HG03196 (cell line): ENCODE data around the gene CCDC33.
A peak's percentile ranks its signal among the peaks of the same experiment; 100 is the strongest.

Experiments used
- ATAC-seq: cut with Tn5 transposase; IDR thresholded peaks from one replicate; pipeline ENCODE4 v1.9.1; 2021; ENCODE audit not compliant: unreplicated experiment

CCDC33 gene

DNA sequence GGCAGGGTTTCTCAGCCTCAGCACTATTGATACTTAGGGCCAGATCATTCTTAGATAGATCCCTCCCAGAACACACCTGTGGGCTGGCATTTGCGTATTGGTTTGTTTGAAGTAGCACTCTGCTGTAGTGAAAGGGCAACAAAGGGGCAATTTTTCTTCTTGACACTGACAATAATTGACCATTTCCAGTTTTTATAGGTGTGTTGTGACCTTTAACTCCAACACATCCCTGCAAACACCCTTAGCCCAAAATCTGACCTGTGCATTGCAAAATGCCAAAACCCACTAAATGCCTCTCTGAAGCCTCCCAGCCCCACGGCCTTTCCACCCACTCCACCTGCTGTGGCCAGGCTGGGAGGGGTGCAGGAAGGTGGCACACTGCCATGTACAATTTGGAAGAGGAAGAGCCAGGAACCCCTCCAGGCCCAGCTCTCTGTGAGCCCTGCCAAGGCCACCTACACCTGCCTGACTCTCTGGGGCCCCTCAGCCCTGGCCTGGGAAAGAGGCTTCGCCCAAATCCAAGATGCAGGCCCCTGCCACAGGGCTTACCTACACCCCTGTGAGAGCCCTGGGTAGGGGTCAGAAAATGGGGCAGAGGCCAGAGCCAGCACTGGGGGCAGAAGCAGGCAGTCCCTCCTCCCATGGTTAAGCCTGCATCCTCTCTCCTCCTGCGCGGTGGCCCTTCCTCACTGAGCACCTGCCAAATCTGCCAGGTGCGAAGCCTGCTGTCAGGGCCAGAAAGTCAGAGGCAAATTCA, 140.9 kb downstream of the CCDC33 start:
- ATAC-seq, result no peak

DNA sequence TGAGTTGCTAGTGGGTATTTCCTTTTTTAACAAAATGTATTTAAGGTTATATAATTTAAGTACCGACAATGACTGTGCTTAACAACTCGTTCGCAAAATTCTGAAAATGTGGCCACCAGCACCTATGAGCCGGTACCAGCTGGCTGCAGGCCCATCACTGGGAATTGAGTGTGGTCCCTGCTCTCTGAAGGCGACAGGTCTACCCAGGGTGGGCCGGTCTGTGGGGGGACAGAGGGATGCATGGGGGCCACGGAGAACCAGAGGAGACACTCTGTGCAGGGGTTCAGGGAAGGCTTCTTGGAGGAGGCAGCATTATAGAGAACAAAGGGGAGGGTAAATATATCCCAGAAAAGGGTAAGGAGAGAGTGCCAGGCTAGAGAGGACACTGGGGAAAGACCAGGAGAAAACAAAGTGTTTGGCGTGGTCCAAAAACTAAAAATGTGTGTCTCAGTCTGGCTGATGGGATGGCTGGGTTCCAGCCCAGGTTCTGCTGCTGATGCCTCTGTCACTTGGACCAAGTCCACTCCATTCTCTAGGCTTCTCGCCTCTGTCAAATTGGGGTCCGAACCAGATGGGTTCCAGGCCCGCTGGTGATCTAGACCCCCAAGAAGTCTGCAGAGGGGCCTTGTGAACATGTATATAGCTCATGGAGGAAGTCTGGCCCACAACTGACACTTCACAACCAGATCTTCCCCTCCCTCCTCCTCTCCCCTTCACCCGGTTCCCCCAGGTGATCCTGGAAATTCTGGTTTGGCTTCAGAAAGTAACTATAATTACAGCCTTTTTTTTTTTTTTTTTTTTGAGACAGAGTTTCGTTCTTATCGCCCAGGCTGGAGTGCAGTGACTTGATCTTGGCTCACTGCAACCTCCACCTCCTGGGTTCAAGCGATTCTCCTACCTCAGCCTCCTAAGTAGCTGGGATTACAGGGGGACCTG, 142.0 kb downstream of the CCDC33 start:
- no peak for ATAC-seq

DNA sequence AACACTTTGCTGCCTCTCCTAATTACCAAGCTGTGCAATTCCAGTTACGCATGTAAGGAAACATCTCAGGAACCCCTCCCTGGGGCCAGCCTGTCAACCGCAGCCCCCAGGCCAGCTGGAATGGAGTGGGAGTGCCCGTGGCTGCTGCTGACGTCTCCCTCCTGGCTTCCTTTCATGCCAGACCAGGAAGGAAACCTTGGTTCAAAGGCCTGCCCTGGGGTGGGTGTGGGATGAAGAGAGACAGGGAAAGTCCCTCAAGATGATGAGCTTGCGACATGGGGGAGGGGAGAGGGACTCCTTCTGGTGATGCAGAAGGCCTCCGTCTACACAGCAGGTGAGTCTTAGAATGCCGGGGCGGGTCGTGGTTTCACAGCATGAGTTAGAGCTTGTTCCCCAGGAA, 142.7 kb downstream of the CCDC33 start:
- ATAC-seq, result no peak

DNA sequence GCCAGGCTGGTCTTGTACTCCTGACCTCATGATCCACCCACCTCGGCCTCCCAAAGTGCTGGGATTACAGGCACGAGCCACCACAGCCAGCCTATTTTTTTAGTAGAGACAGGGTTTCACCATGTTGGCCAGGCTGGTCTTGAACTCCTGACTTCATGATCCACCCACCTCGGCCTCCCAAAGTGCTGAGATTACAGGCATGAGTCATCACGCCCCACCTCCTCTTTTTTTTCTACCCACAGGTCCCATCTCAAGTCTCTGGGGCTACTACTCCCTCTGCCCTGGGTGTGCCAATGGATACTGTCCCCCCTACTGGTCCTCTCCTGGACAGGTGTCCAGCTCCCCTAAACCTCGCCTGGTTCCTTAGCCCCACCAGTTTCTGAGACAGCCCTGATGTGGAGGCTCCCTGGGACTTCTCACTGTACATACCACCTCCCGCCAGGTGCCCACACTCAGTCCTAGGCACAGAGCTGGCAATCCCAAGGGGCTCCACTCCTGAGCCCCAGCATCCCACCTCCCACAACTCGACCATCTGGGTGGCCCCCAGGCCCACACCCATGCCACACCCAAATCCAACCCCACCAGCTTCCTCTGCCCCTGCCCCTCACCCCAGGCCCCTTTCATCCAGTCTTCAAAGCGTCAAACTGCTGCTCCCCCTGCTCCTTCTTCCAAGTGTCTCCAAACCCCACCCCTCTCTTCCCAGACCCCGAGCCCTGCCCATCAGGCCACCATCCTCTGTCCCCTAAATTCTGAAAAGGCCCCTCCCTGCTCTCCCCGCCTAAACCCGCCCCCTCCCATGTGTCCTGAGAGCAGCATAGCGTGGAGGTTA, 144.4 kb downstream of the CCDC33 start:
- no peak for ATAC-seq

DNA sequence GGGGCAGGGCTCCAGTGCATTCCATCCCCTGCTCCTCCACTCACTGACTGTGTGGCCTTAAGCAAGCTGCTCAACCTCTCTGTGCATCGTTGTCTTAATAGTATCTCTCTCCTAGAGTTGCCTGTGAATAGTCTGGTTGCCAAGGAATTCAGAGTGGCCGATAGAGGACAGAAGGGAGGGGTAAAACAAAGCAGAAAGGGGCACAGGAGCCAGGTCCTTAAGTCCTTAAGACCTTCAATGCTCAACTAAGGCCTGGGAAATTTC, 145.0 kb downstream of the CCDC33 start:
- no peak for ATAC-seq

DNA sequence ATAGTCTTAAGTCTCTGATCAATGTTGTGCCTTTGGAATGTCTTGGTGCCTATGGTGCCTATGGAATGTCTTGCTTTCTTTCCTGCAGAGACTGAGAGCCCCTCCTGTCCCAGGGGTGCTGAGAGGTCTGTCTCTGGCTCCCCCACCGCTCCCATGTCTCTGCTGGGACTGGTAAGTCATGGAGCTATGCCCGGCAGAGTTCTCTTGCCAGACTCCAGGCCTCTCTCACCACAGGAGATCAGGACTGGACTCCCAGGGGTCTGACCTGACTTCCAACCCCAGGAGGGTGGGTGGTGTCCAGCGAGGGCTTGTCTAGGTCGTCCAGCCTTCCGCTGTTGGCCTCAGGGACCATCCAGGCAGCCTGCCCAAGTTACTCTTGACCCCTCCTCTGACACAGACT, 145.4 kb downstream of the CCDC33 start:
- no peak for ATAC-seq

DNA sequence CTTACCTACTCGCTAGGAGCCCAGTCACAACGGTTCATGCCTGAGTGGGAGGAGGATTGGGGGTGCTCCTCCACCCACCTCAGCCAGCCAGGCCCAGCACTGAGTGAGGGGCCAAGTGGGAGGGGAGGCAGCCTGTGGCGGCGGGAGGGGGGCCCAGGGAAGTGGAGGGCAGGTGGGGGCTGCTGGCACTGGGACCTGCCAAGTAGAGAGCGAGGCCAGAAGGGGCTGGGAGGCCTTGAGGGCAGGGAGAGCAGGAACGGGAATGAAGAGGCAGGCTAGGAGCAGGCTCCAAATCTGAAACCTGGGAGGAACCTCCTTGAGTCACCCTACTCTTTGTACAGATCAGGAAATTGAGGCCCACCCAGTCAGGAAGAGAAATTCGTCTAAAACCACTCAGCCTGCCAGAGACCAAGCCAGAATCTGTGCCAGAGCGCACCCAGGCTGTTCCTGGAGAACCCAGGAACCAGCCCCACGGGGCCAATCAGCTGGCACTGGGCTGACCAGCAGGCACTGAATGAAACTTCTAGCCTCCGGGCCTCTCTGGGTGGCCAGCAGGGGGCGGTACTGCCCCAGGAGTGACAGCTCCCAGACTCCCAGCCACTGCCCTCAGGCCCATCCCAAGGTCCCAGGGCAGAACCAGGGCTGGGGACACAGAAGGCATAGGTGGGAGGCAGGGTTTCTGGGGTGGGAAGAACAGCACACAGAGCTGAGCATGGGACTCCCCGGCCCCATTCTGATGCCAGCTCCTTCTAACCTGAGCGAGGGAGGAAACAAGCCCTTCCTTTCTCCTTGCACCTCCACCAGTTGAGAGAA, 146.1 kb downstream of the CCDC33 start:
- ATAC-seq, result peak; percentile 31

DNA sequence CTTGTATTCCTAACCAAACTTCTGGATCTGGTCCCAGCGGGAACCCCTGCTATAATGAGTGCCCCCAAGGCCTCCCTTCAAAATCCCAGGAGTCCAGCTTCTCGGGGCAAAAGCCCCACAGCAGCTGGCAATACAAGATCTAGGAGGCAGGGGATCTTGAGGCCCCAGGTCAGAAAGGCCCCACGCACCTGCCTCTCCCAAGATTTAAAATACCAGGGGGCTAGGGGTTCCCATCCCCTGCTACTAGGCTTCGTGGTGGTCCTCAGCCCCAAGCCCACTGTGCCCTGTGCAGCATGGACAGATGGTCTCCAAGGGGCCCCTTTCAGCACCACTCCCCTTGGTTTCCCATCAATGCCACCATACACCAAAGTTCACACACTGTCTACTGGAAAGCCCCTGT, 147.2 kb downstream of the CCDC33 start:
- ATAC-seq, result peak; percentile 6

DNA sequence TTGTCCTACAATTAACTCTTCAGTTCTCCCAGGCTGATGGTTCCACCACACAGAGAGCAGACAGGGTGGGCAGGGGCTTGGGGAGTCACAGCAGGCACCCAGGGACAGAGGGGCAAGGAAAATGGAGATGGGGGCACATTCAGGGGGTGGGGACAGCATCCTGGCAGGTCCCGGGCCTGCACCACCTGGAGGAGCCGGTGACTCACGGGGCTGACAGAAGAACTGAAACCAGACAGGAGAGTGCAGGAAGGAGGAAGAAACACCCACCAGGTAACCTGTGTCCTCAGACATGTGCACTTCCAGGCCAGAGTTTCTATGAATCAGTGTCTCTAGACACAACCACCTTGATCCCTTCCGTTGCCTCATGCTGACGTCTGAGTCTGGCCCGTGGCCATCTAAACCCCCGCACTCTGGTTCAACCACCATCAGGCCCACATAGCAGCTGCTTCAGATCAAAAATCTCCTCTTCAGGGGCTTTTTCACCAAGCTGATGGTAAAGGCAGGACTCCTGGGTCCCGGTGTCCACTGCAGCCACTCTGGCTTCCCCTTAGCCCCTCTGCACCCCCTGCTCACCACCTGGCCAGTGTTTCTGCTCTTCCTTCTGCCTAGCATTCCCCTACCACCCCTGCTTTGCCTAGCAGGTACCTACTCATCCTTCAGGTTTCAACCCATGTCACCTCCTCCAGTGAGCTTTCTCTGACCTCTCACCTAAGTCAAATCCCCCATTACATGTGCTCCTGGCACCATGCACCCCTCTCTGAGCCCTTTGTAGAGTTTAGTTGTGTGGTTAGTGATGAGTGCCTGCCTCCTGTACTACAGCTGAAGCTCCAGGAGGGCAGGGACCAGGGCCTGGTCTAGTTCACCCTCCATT, 147.8 kb downstream of the CCDC33 start:
- ATAC-seq, result peak; percentile 45

DNA sequence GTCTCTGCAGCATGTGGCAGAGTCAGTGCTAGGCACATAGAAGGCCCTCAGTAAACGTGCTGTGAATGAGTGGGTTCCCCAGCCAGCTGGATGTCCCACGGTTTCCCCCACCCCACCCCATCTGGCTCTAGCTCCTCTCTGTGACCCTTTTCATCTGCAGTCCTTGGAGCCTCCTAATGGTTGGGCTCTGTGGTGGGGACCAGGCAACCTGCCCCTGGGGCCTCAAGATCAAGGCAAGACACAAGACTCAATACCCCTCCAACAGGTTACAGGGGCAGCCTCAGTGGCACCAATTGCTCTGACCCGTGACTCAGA, 148.4 kb downstream of the CCDC33 start:
- no peak for ATAC-seq

DNA sequence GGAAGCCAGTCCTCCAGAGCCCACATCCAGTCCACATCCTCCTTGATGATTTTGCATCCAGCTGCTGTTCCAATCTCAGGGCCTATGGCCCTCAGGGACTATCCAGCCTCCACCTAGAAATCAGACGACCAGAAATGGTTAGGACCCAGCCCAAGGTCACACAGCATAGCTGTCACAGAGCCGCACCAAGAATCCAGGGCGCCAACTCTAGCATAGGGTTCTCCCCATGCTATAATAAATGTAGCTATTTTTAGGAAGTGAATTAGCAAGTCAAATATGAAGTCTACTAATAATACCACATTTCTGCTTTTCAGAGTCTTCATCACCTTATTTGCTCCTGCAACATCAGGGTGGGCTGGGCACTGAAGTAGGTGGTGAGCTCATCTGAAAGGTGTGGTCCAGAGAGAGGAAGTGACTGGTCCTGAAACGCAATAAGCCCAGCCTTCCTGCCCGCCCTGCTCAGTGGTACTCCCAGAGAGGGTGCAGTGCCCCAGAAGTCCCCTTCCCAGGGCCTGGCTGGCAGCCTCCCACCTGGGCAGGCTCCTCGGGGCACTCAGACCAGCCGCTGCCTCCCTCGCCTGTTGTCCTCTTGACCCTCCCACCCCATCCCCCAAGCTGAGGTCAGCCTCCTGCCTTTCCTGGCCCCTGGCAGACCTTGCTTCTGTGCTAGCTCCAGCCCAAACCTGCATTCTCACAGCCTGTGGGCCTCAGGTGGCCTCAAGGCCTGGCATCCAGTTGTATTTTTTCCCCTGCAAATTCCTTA, 148.9 kb downstream of the CCDC33 start:
- ATAC-seq, result peak; percentile 42

DNA sequence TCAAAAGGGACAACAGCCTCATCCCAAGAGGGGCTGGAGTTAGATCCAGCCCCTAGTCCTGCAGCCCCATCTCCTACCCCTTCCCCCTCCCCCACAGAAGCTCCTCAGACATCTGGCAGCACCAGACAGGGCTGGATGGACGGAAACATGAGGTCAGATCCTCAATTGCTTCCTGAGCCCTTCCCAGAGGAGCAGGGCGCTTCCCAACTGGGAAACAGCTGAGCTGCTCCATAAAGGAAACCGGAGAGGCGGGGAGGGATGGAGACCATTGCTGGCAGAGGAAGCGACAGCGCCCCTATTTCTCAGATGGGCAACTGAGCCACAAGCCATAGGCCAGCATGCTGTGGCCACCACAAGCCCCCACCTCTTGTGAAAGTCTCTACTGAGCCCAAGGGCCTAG, 149.6 kb downstream of the CCDC33 start:
- ATAC-seq, result no peak
